Pons (tissue), 1 donor: Measurements from ENCODE around the gene IDI2.
A peak's percentile ranks its signal among the peaks of the same experiment; 100 is the strongest.
"Not testable (repeated sequence)": the region's sequence is repeated elsewhere in the genome, so short reads cannot be mapped to it uniquely, and the experiment has no call there.

Source experiments
- DNase-seq: peaks from one replicate; pipeline ENCODE4 v3.0.0-alpha.2; 2016; ENCODE audit warnings: low spot score

IDI2 gene

GRCh38 chr10:1025683-1026082 is at the start of gene IDI2:
TSS of gene IDI2 (minus strand) at chr10:1025859. CDS start at chr10:1024723, 1,136 bp downstream.
- no peak for DNase-seq

DNA sequence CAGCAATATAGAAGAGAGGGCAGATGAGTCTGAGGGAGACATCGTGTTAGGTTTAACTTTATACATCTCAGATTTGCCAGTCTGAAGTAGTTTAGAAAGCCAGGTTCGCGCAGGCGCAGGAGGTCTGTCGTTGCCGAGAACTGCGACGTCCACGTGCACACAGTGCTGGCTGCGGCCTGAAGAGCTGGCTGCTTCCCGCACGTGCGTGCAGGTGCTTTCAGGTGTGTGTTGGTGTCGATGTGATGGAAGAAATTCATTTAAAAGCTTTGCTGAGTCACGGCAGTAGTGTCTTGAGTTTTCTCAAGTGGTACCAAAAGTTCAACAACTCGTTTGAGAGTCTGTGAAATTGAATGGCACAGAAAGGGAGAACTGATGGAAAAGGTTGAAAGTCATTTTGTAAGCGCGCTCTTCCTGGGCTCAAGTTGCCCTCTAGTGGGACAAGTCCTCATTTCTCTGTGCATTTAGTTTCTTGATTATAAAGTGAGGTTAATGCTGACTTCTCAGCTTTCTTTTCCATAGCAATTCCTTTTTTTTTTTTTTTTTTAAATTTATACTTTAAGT is 49.2 kb upstream of the IDI2 start:
- DNase-seq, result peak; percentile 31

GRCh38 chr10:1074052-1074747 is 48.5 kb upstream of the IDI2 start:
- no peak for DNase-seq

DNA sequence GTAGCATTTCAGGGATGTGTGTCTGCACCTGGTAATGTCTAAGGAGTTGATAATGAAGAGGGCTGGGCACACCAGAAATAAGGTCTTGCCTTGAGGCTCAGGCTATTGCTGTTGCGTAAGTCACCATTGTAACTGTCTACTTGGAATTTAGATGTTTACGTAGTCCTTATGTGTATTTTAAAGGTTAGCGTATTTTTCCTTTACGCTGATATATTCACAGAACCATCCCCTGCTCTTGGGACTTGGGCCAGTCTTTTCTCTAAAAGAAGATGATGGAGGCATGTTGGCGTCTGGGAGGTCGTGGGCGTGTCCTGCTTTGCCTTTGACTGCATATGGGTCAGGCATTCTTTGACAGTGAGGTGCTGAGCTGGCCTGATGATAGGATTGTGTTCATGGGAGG is 45.3 kb upstream of the IDI2 start:
- no peak for DNase-seq

- no peak for DNase-seq
Measured at GRCh38 chr10:1068380-1069361, 43.0 kb upstream of the IDI2 start.

DNA sequence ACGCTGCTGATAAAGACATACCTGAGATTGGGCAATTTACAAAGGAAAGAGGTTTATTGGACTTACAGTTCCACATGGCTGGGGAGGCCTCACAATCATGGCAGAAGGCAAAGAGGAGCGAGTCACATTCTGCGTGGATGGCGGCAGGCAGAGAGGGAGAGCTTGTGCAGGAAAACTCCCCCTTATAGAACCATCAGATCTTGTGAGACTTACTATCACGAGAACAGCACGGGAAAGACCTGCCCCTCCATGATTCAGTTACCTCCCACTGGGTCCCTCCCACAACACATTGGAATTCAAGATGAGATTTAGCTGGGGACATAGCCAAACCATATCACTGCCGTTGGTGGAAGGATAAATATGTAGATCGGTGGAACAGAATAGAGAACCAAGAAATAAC is 41.1 kb upstream of the IDI2 start:
- not testable (repeated sequence) for DNase-seq

DNA sequence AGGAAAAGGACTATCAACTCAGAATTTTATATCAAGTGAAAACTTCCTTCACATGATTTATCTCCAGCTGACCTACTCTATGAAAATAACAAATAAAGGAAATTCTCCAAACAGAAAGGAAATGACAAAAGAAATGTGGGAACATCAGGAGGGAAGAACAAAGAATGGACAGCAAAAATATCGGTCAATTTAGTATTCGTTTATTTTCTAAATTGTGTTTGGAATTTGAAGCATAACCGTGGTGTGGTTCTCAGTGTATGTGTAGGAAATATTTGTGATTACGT is 39.2 kb upstream of the IDI2 start:
- DNase-seq, result no peak

DNA sequence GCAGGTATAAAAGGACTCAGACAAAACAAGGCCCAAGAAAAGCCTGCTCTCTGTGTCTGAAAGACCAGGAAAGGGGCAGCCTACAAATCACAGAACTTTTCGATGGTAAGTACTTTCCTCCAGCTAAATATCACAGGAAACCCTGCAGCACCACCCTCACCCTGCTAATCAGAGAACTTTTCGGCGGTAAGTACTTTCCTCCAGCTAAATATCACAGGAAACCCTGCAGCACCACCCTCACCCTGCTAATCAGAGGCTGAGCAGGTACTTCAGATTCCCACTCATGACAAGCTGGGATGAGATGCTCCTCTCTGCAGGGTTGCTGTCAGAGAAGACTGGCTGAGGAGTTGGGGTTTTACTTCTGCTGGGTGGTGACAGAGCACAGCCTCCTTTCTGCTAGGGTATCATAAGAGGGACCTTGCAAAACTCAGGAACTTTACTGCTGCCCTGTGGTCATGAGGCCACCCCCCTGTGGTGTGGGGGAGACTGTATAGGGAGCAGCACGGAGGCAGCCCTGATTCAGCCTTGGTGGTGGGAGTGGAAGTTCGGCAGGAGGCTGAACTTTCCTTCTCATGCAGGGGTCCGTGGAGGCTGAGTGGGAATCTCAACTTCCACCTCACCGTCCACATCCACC is 37.7 kb upstream of the IDI2 start:
- DNase-seq, result no peak

DNA sequence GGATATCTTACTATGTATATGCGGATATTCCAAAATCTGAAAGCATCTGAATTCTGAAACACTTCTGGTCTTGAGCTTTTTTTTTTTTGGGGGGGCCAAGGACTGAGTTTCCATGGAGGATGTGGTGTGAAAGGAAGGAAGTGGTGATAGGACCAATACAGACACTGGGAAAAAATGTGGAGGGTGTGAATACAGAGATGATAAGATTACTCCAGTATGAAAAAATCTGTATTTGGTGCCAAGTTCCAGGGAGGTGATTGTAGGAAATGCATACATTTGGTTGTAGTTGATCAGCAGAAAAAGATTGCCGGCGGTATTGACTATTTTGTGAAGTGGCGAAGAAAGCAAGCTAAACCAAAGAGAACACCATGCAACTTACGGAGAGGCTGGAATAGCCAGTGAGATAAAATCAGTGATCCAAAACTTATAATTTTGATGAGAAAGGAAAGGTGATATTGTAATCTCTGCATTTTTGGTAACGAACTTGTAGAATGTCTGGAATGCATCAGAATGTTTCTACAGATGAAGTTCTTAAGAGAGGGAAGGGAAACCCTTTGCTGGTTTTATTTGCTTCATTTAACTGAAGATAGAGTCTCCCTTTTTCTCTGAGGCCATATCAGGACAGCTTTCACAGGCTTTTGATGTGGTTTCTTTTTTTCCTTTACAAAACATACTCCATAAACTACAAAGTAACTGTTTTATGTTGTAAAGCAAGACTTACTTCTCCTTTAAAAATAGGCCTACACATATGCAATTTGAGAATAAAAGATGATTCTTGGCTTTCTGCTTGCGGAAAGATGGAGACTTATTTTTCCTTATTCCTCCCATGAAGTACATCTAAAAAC is 36.5 kb upstream of the IDI2 start:
- no peak for DNase-seq

DNA sequence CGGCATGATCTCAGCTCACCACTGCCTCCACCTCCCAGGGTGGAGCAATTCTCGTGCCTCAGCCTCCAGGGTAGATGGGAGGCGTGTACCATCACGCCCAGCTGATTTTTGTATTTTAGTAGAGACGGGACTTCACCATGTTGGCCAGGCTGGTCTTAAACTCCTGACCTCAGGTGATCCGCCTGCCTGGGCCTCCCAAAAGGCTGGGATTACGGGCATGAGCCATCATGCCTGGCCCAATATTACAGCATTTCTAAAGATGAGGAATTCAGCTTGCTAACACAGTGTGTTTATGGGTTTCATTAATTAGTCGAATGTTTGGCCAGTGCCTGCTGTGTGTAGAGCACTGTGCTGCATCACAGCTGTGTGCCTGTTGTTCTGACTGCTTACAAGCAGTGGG is 34.2 kb upstream of the IDI2 start:
- no peak for DNase-seq

GRCh38 chr10:1058017-1058416 is 32.4 kb upstream of the IDI2 start:
- no peak for DNase-seq

DNA sequence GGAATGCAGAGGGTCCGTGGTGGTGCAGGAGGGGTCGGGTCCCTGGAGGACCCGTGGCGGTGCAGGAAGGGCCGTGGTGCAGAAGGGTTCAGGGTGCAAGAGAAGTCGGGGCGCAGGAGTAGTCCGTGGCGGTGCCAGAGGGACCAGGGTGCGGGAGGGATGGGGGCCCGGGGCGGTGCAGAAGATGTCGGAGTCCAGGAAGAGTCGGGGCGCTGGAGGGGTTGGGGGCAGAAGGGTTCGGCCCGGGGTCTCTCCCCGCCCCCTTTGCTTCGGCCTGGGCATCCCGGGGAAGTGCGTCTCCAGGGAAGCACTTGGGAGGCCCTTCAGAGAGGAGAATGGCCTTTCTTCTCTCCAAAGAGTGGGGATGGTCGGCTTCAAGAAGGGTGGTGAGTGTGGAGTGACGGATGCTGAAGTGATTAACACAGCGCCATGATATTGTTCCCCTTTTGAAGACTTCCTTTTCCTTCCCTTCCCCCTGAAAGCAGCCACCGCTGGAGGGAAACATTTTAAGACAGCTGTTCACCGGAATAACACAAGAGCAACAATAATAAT is 31.5 kb upstream of the IDI2 start:
- DNase-seq, result no peak

DNA sequence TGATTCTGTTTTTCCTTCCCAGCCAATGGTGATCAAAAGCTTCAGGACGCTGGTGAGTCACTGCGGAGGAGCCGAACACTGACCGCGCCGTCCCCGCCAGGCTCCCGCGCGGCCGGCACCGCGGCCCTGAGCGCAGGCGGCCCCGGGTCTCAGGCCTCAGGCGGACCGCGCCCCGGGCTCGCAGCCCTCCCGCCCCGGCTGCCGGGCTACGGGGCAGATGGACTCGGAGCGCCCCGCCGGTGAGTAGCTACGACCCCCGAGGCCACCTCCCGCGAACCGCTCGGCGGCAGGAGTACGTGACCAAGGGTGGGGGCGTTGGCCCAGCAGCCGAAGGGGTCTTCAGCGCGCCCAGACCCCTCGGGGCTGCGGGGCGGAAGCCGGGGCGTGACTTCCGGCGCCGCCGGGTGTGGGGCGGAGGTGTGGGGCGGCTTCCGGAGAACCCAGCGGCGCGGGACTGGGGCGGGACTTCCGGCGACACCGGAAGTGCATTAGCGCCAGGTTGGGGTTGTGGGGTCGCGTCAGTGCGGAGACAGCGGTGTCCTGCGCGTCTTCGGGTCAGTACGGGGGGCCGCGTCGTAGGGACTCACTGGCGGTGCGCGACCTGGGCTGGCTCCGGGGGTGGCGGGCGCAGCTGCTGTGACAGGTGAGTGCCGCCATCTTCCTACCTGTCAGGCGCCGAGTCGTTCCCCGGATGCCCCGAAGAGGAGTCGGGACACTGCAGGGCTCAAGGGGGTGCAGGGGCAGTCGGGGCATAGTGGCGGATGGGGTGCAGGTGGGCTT is 30.9 kb upstream of the IDI2 start, which contains the start of gene WDR37:
TSS of gene WDR37 (plus strand) at position 60 of the 780 bp plus-strand sequence. CDS start 15,771 bp downstream, outside the sequence.
- DNase-seq, result peak; percentile 74

DNA sequence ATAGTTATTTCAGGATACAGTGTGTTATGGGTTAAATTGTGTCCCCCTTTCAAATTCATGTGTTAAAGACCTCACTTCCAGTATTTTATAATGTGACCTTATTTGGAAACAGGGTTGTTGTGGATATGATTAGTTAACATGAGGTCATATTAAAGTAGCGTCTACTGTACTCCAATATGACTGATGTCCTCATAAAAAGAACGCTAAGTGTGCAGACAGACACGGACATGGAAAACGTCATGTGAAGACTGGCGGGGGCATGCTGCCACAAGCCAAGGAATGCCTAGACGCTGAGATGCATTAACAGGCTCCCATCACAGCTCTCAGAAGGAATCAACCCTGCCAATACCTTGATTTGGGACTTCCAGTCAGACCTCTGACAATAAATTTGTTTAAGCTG is 29.0 kb upstream of the IDI2 start:
- no peak for DNase-seq

GRCh38 chr10:1050554-1050953 is 24.9 kb upstream of the IDI2 start:
- DNase-seq, result no peak

- no peak for DNase-seq
Measured at GRCh38 chr10:1050145-1050544, 24.5 kb upstream of the IDI2 start.

- no peak for DNase-seq
Measured at GRCh38 chr10:1049425-1049958, 23.8 kb upstream of the IDI2 start.

DNA sequence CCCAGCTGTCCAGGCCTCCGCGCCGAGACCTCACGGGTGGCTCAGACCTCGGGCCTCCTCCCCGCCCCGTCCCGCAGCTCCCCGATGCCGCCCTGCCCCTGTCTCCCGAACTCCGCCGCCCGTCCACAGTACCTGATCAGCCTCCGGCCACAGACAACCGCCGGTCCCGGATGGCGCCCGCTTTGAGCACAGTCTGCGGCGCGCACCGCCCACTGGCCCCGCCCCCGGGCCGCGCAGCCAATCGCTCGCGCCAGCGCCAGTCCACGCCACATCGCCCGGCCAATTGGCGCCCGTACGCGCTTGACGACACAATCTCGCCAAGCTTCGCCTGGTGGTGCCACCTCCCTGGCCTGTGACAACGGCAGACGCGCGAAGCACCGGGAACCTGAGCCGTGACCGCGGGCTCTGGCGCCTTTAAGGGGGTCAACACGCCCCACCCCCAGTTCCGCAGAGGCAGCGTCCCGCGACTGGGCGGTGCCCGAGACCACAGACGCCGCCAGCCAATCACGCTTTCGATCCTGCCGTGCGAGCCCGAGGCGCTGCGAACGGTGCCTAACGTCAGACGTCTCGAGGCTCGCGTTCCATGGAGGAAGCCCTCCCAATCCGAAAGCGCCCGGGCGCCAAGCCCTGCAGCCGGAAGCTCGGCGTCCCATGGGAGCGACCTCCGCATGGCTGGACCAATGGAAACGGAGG is 23.2 kb upstream of the IDI2 start, which contains the start of gene IDI1:
TSS of gene IDI1 (minus strand) at position 388 of the 693 bp plus-strand sequence. CDS start at position 272, 116 bp downstream.
- DNase-seq, result peak; percentile 98

DNA sequence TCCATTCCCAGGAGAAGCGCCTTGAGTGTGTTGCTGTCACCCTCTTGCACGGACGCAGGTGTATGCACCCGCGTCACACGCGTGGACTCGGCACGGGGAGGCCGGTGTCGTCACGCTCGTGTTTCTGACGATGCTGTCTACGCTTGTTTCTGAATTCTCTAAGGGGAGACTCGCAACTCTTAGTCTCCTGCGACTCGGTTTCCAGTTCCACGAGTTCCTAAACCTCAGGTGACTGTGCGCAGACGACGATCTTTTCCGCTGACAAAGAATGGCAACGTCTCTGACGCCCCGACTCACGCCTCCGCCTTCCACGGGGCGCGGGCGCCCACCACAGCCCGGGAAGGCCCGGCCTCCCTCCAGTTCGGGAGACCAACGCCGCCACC is 22.7 kb upstream of the IDI2 start:
- peak; percentile 61 for DNase-seq
